NB4 (cell line): ENCODE data around the gene OR1J2.
A peak's percentile ranks its signal among the peaks of the same experiment; 100 is the strongest.

Experiments
- DNase-seq: peaks from one replicate; pipeline ENCODE4 v3.0.0; 2010; ENCODE audit warnings: low read depth
- H3K4me3 ChIP-seq: one replicate; pipeline ENCODE4 v1.5.1; 2011; ENCODE audit warnings: mild to moderate bottlenecking, low read depth, low read length, moderate library complexity
- CTCF ChIP-seq: IDR thresholded peaks from one replicate; pipeline ENCODE4 v1.5.1; 2012; ENCODE audit warnings: low read depth, low read length
- MAX ChIP-seq: IDR thresholded peaks from 2 replicates; pipeline ENCODE4 v1.6.1; 2011; ENCODE audit warnings: low read depth, low read length
- MYC ChIP-seq: IDR thresholded peaks from 2 replicates; pipeline ENCODE4 v1.6.1; 2011; ENCODE audit warnings: low read depth, low read length
- POLR2A ChIP-seq: IDR thresholded peaks from 2 replicates; pipeline ENCODE4 v1.6.1; 2011; ENCODE audit warnings: mild to moderate bottlenecking; ENCODE audit not compliant: insufficient read length; ENCODE audit errors: extremely low read depth

Gene OR1J2

GRCh38 chr9:122474561-122474960 lies 36.0 kb upstream of the OR1J2 start:
- no peak for DNase-seq
- H3K4me3 ChIP-seq, result no peak overlapping the region
- TF ChIP-seq POLR2A, result no peak
- no peak for TF ChIP-seq CTCF
- no peak for TF ChIP-seq MAX
- TF ChIP-seq MYC, result no peak

GRCh38 chr9:122475717-122476116 lies 34.9 kb upstream of the OR1J2 start:
- TF ChIP-seq POLR2A, result no peak
- no peak for TF ChIP-seq CTCF
- TF ChIP-seq MAX, result no peak
- TF ChIP-seq MYC, result no peak

GRCh38 chr9:122477346-122477745 lies 33.3 kb upstream of the OR1J2 start:
- H3K4me3 ChIP-seq, result no peak overlapping the region
- TF ChIP-seq MYC (no peak), CTCF (no peak), MAX (no peak), POLR2A (no peak)
- no peak for DNase-seq

More at GRCh38 chr9:122475717-122476116, 34.9 kb upstream of the OR1J2 start:
- no peak overlapping the region for H3K4me3 ChIP-seq
- no peak for DNase-seq

GRCh38 chr9:122477826-122478225 lies 32.8 kb upstream of the OR1J2 start, which contains the start of gene OR1J1:
TSS of gene OR1J1 (minus strand) at chr9:122477926. CDS start at chr9:122477926, 0 bp downstream.
- no peak for TF ChIP-seq MYC
- H3K4me3 ChIP-seq, result no peak within 1 kb of the TSS
- no peak for DNase-seq

GRCh38 chr9:122479062-122479461 lies 31.5 kb upstream of the OR1J2 start:
- no peak overlapping the region for H3K4me3 ChIP-seq
- TF ChIP-seq MYC (no peak), CTCF (no peak), MAX (no peak), POLR2A (no peak)
- DNase-seq, result no peak

GRCh38 chr9:122498883-122499288 lies 11.7 kb upstream of the OR1J2 start:
- H3K4me3 ChIP-seq, result no peak overlapping the region
- TF ChIP-seq CTCF (peak; percentile 86), POLR2A (no peak)
- peak; percentile 49 for DNase-seq
